SIG-M5 treated with dmso at 0.1 percent for 504 hours (cell line): ENCODE results near the gene ZBTB45.
A peak's percentile ranks its signal among the peaks of the same experiment; 100 is the strongest.

Source experiments
- DNase-seq: peaks from one replicate; lab custom pipeline; 2025; ENCODE audit not compliant: unreplicated experiment; lab: John Stamatoyannopoulos, UW

Gene ZBTB45

GRCh38 chr19:58538257-58539168 lies 18.9 kb upstream of the ZBTB45 start:
- no peak for DNase-seq

GRCh38 chr19:58536852-58537798 lies 17.5 kb upstream of the ZBTB45 start:
- no peak for DNase-seq

- no peak for DNase-seq
Observed at GRCh38 chr19:58535857-58536256, 16.2 kb upstream of the ZBTB45 start.

GRCh38 chr19:58531034-58531840 lies 11.6 kb upstream of the ZBTB45 start:
- no peak for DNase-seq

- DNase-seq: no peak
Observed at GRCh38 chr19:58529405-58529804, 9.8 kb upstream of the ZBTB45 start.

- no peak for DNase-seq
Observed at GRCh38 chr19:58522709-58523108, 3.1 kb upstream of the ZBTB45 start.

GRCh38 chr19:58521651-58522050 lies 2.0 kb upstream of the ZBTB45 start:
- no peak for DNase-seq

- DNase-seq: no peak
Observed at GRCh38 chr19:58520257-58520599, 618 bp upstream of the ZBTB45 start.

- peak; percentile 65 for DNase-seq
Observed at GRCh38 chr19:58519087-58519354, 589 bp downstream of the ZBTB45 start.

- DNase-seq: peak; percentile 75
Observed at GRCh38 chr19:58518256-58519086, 1.1 kb downstream of the ZBTB45 start.

- no peak for DNase-seq
Observed at GRCh38 chr19:58516964-58517833, 2.4 kb downstream of the ZBTB45 start.

GRCh38 chr19:58516246-58516836 lies 3.3 kb downstream of the ZBTB45 start:
- DNase-seq: no peak

- no peak for DNase-seq
Observed at GRCh38 chr19:58515259-58515658, 4.4 kb downstream of the ZBTB45 start.

- DNase-seq: no peak
Observed at GRCh38 chr19:58514564-58515022, 5.0 kb downstream of the ZBTB45 start.

- DNase-seq: peak; percentile 84
Observed at GRCh38 chr19:58513694-58514563, 5.7 kb downstream of the ZBTB45 start.

GRCh38 chr19:58513213-58513693 lies 6.4 kb downstream of the ZBTB45 start:
- no peak for DNase-seq

- no peak for DNase-seq
Observed at GRCh38 chr19:58511353-58512208, 8.0 kb downstream of the ZBTB45 start, which contains the start of gene SLC27A5. SLC27A5 (minus strand) TSS chr19:58511992; CDS start chr19:58511955, 37 bp downstream.
